ENCODE results near the gene ESPN. TPM values are rescaled to one million over a fixed set of nuclear protein-coding genes. Genes with fewer than 3 reads are reported as not detected.

ESPN gene
- total RNA-seq, 4 donors from 2014 or later, result 14.5 to 22.2 (median 18.6) TPM

DNA sequence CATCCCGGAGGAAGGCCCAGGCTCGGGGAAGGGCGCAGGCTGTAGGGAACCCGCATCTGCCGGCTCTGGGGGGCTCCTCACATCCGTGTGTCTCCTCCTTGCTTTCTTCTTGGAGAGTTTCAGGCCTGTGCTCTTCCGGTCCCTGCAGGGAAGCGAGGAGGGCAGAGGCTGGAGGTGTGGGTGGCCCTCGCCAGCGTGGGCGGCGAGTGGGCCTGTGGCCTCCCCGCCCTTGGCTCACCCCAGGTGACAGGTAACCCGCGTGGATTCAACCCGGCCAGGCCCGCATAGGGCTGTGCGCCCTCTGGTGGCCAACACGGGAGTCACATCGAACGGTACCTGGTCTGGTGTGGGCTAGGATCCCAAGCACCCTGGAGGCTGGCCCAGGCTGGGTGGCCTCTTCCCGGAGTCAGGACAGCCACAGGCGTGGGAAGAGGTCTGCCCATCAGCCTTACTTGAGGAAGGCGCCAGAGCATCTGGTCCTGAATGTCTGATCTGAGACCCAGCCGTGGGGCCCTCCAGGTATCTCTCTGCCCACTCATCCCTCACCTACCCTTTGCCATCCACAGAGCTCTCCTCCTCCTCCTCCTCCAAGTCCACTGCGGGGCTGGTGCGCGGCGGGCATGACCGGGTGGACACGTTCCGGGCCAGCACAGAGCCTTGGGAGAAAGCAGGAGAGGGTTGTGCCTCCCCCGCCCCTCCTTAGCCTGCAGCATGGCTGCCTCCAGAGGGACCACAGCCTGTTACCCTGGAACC lies 51.0 kb downstream of the ESPN start:
- intact Hi-C loops (cut with DNase I), result no loop called here
- WGBS, 2 donors, result 27% methylated on average over 6 of the region's 33 CpGs; no CpG with 5 or more reads in 1 of the 2 donors
- no peaks in the 10 kb centered on the region for H3K9me3 ChIP-seq

DNA sequence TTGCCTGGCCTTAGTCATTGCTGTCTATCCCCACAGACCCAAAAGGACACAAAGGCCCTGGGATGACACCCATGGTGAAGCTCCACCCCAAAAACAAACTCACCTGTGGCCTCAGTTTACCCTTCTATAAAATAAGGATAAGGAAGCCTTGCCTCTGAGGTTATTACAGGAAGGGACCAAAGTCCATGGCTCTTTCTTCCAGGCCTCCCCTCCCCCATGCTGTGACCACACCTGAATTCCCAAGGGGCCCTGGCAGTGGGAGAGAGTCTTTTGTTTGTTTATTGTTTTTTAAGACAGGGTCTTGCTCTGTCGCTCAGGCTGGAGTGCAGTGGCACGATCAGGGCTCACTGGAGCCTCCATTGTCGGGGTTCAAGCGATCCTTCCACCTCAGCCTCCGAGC lies 51.9 kb downstream of the ESPN start:
- Histone ChIP-seq H3K9me3 (no peaks in the 10 kb centered on the region), H3K27me3 (no peaks in the 10 kb centered on the region), H3K27ac (peak overlapping the region in 3 of 4 donors; percentile 7 to 13 (median 8)), H3K4me3 (no peak overlapping the region), H3K4me1 (peaks cover 3 to 44% (median 14%) of the 10 kb centered on the region in 3 donors), H3K36me3 (peaks cover 0 to 61% (median 0%) of the 10 kb centered on the region in 3 donors)
- TF ChIP-seq, protein P1, sequence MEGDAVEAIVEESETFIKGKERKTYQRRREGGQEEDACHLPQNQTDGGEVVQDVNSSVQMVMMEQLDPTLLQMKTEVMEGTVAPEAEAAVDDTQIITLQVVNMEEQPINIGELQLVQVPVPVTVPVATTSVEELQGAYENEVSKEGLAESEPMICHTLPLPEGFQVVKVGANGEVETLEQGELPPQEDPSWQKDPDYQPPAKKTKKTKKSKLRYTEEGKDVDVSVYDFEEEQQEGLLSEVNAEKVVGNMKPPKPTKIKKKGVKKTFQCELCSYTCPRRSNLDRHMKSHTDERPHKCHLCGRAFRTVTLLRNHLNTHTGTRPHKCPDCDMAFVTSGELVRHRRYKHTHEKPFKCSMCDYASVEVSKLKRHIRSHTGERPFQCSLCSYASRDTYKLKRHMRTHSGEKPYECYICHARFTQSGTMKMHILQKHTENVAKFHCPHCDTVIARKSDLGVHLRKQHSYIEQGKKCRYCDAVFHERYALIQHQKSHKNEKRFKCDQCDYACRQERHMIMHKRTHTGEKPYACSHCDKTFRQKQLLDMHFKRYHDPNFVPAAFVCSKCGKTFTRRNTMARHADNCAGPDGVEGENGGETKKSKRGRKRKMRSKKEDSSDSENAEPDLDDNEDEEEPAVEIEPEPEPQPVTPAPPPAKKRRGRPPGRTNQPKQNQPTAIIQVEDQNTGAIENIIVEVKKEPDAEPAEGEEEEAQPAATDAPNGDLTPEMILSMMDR (IDR thresholded peaks at IDR 0.05), result no peak
- TF ChIP-seq POLR2A (IDR thresholded peaks at IDR 0.05), result no peak
- intact Hi-C loops (cut with DNase I), result no loop called here
- WGBS, 2 donors, result 93% methylated on average over 5 of the region's 5 CpGs
- DNase-seq, result no peak

More for the DNA sequence above, 51.0 kb downstream of the ESPN start:
- Histone ChIP-seq H3K27me3 (no peaks in the 10 kb centered on the region), H3K4me3 (no peak overlapping the region), H3K27ac (peak overlapping the region in 2 of 4 donors; percentile 8 to 11), H3K4me1 (peaks cover 10 to 53% (median 15%) of the 10 kb centered on the region in 3 donors), H3K36me3 (peaks cover 6 to 71% (median 7%) of the 10 kb centered on the region in 3 donors)
- DNase-seq, result no peak
- TF ChIP-seq, protein P1 (IDR thresholded peaks at IDR 0.05), result peak; percentile 76 to 94 (median 85)
- no peak for TF ChIP-seq POLR2A (IDR thresholded peaks at IDR 0.05)

DNA sequence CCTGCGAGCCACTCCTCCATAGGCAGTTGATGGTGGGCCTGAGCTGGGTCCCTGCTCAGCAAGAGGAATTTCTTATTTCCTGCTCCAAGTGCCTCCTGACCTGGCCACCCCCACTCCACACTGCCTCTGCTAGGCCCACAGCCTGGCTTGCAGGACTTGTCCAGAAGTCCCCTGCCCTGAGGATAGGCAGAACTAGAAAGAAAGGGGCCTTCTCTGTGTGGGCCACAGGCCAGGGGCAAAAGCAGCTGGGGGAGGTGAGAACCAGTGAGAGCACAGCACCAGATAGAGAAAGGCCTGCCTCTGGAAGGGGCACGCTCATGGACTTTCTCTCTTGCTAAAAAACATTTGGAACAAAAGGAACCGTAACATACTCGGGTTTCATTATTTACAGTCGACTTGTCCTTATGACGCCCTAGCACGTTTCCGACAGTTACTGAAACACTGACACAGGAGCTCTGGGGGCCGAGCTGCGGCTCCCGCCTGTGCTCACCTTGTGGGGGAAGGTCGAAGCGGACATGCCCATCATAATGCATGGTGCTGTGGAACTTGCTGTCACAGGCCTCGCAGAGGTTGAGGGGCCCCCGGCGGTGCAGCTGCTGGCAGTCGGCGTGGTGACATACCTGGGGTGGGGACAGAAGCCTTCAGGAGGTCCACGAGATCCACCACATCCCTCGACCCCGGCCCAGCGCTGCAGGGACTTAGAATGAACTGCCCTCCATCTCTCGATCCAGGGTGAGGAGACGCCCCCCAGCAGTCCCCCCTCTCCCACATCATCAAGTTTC lies 52.7 kb downstream of the ESPN start:
- no peak overlapping the region for H3K4me3 ChIP-seq
- WGBS, 2 donors, result 79 to 81% methylated on average over 20 to 22 of the region's 24 CpGs
- no peaks in the 10 kb centered on the region for H3K9me3 ChIP-seq
- intact Hi-C loops (cut with DNase I), result no loop called here
- H3K27me3 ChIP-seq, result no peaks in the 10 kb centered on the region
- no peak for TF ChIP-seq POLR2A (IDR thresholded peaks at IDR 0.05)
- TF ChIP-seq, protein P1 (IDR thresholded peaks at IDR 0.05), result no peak
- H3K4me1 ChIP-seq, result peaks cover 0 to 37% (median 11%) of the 10 kb centered on the region in 3 donors
- peaks cover 0 to 56% (median 0%) of the 10 kb centered on the region in 3 donors for H3K36me3 ChIP-seq
- no peak for DNase-seq
- H3K27ac ChIP-seq, result no peak overlapping the region

DNA sequence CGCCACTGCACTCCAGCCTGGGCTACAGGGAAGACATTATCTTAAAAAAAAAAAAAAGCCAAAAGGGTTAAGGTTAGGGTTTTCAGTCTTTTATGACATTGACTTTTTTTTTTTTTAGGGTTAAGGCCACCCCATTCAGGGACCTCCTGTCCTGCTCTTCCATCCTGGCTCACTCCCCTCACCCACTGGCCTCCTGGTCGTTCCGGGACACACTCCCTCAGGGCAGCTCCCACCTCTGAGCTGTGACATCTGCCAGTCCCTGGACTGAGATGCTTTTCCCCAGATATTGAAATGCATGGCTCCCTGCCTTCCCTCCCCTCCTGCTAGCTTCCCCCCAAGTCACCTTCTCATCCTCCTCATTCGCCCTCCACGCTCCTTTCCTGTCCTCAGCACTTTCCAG lies 57.2 kb downstream of the ESPN start:
- Histone ChIP-seq H3K27me3 (peaks cover 0 to 29% (median 0%) of the 10 kb centered on the region in 4 donors), H3K9me3 (no peaks in the 10 kb centered on the region), H3K4me1 (peaks cover 12 to 49% (median 23%) of the 10 kb centered on the region in 3 donors), H3K4me3 (no peak overlapping the region), H3K36me3 (peaks cover 0 to 14% (median 0%) of the 10 kb centered on the region in 3 donors), H3K27ac (no peak overlapping the region)
- 84 to 87% methylated on average over 5 of the region's 5 CpGs for WGBS, 2 donors
- intact Hi-C loops (cut with DNase I), result no loop called here
- TF ChIP-seq, protein P1 (IDR thresholded peaks at IDR 0.05), result no peak
- no peak for TF ChIP-seq POLR2A (IDR thresholded peaks at IDR 0.05)
- DNase-seq, result no peak

All from esophagus squamous epithelium (tissue), 5 donors.